Measurements from ENCODE around the gene NMRK1.

Gene NMRK1

DNA sequence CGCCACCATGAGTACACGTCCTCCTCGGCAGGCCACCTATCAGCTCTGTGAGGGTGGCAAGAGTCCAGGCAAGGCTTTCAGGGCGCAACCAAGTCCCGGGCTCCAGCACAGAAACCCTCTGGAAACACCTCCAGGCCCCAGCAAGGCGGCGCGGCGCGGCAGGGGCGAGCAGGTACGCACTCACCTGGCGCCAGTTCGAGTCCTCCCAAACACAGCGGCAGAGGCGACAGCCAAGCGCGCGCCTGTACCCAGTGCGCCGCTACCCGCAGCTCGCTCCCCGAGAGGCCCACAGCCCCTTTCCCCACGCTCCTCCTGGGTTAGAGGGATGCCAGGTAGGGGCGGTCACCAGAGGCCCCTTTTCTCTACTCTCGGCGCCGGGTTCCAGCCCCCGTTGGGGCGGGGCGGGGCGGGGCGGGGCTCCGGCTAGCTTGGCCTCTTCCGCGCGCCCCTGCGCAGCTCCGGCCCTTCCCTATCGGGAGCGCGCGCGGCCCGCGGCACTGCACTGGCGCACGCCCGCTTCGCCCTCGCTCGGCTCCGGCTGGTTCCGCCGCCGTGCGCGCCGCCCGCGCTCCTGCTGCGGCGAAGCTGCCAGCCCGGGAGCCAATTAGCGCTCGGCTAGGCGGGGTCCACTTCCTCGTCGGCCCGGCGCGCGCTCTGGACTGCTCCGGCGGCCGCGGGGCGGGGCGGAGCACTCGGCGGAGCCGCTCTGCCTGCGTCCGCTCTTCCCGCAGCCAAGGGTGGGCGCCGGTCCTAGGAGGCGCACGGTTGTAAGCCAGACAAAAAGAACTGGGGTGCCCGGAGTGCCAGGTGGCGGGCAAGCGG, at the start of gene NMRK1, which contains the start of gene OSTF1:
Gene NMRK1, minus strand, starts transcription at position 332 of the 822 bp plus-strand sequence. CDS start 5,040 bp downstream, outside the sequence.
Gene OSTF1, plus strand, starts transcription at position 691 of the 822 bp plus-strand sequence. CDS start 179 bp downstream, outside the sequence.
- DNase-seq (ENCODE audit: low read depth in 2 of 3, low spot score in 2 of 3) = peak; percentile 63 to 96 (median 73)

DNA sequence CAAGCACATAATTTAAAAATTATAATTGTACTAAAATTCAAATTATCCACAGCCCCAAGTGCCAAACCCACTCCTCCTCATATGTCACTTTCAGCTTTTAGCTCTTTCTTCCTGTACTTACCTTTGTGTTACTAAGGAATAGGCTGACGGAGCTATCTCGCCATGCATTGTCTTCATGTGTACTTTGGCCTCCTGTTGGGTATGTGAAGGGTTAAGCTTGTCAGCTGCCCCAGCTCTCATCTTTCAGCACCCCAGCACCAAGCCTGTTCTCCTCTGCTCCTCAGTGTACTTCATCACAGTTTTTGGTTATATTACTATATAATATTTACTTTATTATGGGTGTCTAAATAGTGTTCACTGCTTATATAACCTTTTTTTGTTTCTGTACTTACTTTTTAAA, 46.5 kb upstream of the NMRK1 start:
- DNase-seq (ENCODE audit: low read depth in 2 of 3, low spot score in 2 of 3) = no peak

DNA sequence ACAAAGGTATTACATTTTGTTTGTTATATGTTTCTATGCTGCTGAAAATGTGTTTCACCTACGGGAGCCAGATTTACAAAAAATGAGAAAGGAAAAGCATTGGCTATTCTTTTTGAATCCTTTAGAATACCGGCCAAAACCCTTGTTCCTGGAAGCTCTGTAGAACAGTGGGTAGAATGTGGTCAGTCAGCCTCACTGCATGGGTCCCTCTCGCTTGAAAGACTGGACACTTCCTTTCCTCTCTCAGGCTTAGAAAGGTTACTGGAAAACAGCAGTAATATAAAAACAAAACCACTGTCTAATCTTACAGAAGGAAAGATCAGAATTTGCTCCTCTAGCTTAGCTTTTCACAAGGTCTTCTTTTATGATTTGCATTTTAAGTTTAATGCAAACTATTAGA, 45.4 kb upstream of the NMRK1 start:
- DNase-seq (ENCODE audit: low read depth in 2 of 3, low spot score in 2 of 3) = no peak

DNA sequence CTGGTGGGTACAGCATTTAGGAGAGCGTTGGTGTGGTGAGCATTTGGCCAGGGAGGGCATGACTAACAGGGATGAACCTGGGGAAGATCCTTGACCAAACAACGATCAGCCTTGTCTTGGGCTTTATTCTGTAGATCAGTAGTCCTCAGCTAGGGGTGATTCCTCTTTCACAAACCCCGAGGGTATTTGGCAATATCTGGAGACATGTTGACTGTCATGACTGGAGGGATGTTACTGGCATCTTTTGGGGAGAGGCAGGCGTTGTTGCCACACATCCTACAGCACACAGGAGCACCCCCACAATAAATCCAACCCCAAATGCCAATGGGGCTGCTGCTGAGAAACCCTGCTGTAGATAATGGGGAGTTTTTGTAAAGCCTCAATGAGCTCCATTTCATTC, 44.3 kb upstream of the NMRK1 start:
- DNase-seq (ENCODE audit: low read depth in 2 of 3, low spot score in 2 of 3) = no peak

DNA sequence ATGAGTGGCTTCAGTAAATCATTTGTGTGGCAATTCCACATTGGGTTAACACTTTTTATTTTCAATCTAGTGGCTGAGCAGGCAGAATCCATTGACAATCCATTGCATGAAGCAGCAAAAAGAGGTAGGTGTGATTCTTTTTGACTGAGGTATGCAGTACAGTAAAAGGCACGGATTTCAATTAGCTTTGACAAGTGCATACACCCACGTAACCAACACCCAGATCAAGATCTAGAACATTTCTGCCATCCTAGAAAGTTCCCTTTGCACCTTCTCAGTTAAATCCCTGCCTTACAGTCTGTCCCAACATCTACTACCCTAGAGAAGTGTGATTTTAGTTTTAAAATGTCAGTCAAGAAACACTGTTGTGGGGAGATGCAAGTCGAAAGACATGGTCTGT, 43.7 kb upstream of the NMRK1 start:
- DNase-seq (ENCODE audit: low read depth in 2 of 3, low spot score in 2 of 3) = no peak

DNA sequence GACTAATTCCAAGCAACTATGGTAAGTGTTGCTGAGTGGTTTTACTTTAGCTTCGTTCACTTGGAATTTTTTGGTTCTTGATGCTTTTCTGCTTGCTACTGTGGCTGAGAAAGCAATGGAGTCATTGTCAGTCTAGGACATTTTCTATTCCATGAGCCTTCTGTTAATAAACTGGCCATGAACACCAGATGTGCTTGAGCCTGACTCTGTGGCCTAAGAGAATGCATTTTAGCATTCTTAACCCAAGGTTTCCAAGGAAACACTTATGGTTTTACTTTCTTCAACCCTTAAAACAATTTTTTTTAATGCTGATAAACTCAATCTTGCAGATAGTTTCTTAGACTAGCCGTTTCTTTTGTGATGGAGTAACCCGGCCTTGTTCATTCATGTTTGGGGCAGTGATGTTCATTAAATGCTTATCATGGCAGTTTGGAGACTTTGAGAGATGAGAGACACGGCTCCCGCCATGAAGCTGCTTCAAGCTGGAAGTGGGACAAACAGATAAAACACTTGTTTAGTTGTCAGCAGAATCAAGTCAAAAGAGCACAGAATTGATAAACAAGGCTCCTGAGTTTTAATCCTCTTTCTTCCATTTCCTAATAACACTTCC, 42.8 kb upstream of the NMRK1 start:
- no peak for DNase-seq (ENCODE audit: low read depth in 2 of 3, low spot score in 2 of 3)

DNA sequence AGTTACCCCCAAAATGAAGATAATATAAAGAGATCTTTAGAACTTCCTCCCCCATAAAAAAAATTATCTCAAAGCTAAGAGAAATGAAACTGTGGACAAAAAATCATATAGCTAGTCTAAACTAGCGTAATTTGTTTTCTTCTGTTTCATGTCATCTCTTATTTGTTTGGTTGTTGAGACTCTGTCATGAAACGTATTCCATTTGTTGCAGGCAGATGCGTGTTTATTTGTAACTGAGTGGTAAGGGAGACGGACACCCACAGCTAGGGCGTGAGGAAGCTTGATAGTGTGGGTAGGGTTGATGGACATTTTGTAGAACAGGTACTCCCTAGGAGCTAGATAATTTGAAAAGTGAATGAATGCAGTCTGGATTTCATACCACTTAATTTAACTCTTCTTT, 42.2 kb upstream of the NMRK1 start:
- DNase-seq (ENCODE audit: low read depth in 2 of 3, low spot score in 2 of 3) = no peak

DNA sequence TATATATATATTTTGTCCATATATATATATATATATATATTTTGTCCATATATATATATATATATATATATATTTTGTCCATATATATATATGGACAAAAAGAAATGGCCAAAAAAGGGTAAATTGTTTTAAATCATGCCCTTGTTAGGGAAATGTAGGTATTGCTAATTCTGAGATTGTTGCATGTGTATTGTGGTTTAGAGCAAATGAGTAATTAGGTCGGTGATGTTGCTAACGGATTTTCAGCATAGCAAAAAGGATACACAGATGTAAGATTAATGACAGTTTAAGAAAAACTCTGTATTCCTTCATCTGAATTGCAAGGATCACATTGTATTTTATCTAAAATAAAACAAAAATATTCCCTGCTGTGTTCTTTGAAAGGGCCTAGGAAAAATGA, 40.6 kb upstream of the NMRK1 start:
- no peak for DNase-seq (ENCODE audit: low read depth in 2 of 3, low spot score in 2 of 3)

DNA sequence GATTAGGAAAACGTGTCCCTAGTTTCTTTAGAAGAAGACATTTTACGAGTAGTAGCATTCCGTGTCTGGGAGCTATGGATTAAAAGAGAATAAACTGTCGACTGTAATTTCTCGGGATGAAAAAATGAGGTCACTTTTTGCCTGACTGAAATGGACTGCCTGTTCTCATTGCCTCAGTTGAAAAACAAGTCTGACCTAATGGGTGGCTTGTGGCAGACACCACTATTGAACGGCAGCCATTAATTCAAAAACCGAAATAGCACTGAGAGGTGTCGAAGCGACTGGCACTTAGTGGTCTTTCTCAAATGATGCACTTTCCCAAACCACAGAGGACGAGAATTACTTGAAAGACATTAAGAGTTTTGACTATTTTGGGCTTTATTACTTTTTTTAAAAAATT, 35.7 kb upstream of the NMRK1 start:
- DNase-seq (ENCODE audit: low read depth in 2 of 3, low spot score in 2 of 3) = no peak

DNA sequence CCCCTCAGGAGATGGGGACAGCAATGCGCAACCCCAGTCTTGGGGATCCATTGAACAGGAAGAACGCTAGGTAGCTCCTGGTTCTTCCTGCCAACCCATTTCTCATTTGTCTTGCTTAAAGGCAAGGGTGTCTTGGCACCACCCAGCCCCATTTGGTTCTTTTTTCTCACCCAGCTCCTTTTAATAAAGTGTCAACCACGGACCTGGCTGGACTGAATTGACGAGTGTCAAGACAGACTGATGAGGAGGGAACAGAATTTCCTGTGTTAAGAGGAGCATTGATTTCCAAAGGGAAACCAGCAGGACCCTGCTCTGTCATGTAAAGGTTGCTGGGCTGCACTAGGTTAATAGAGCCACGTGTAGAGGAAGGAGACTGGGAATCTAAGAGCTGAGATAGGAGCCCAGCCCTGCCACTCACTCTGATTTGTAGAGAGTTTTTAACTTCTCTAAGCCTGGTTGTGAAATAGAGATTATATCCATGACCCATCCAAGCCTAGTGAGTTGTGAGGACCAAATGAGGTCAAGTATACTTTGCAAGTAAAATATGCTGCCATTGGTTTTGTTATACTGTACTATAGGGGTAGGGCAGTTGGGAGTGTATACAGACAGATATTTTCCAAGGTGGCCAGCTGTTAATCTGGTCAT, 34.1 kb upstream of the NMRK1 start:
- no peak for DNase-seq (ENCODE audit: low read depth in 2 of 3, low spot score in 2 of 3)

DNA sequence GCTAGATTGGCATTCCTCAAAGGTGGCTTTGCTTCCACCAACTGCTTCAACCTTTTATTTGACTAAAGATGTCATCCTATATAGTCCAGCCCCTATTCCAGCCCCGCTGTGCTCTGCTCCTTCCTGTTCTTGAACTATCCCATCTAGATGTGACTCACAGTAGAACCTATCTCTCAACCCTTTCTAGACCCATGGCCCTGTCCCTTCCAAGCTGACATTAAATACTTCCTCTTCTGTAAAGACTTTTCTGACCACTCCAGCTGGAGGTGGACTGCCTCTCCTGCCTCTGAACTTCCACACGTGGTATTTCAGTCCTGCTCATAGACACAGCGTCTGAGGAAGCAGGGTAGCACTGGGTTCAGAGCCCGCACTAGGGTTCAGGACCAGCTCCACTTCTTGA, 32.7 kb upstream of the NMRK1 start:
- DNase-seq (ENCODE audit: low read depth in 2 of 3, low spot score in 2 of 3) = no peak

DNA sequence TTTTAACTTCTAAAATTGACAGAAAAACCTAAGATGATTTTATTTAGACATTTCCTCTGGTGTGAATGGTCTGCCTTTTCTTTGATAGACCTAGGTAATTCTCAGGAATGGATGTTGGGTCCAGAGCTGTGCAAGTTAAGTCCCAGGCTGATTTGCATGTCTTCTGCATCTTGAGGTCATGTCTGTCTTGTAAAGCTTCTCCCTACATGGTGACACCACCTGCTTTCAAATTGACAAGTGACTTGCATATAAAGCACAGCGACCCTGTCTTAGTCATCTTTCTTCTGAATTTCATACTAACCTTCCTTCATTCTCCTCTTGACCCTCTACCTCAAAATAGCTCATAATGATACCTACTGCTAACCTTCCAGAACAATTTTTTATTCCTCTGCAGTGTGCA, 29.6 kb upstream of the NMRK1 start:
- no peak for DNase-seq (ENCODE audit: low read depth in 2 of 3, low spot score in 2 of 3)

DNA sequence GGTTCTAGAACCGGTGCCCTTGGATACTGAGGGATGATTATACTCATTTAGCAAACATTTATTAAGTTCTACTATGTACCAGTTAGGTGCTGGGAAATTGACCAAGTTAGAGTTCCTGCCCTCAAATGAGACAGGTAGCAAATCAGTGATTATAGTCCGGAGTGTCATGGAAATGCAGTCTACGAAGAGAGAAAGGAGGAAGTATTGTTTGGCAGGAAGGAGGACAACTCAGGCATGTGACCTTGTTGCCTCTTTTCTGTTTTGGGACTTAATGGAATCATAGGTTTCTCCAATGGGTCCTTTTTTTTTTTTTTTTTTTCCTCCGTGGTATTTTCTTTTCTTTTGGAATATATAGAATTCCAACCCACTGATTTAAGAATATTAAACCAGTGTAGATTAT, 28.4 kb upstream of the NMRK1 start:
- DNase-seq (ENCODE audit: low read depth in 2 of 3, low spot score in 2 of 3) = no peak

DNA sequence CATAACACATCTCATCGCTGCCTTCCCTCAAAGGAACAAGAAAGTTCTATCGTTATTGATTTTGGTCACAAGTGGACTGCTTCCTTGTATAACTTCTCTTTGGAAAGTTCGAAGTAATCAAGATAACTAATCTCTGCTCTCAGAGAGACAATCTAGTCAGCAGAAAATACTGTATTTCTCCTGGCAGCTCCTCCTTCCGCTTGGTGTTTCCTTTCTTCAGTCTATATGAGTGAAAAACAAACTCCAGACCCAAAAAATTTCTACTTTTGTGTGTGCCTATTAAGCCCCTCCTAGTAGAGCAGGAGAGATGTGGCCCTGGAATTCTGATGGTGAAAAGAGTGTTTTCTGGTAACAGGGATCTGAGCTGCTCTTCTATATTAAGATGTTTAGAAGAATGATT, 24.8 kb upstream of the NMRK1 start:
- no peak for DNase-seq (ENCODE audit: low read depth in 2 of 3, low spot score in 2 of 3)

DNA sequence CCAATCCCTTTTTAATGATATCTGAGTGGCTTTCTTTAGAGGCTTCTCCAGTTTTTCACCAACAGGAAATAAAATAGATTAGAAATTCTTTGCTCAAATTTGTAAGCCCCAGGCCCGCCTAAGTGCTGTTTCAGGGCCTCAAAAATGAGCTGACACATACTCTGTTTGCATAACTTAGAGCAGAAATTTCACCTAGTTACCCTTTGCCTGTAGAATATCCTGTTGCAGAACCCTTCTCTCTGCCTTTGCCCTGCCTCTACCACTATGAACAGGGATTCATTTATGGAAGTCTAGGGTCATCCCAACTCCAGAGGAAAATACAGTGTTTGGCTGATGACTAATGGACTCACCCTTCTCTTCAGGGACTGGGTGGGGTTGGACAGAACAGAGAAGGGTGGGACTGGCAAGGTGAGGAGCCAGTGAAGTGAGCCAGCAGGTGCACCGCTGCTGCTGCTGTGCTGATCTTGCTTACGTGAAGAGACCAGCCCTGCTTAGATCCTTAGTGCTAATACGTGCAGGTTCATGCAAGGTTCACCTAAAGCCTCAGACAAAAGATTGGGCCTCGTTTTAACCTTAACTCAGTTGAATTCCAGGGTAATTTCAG, 23.2 kb upstream of the NMRK1 start:
- DNase-seq (ENCODE audit: low read depth in 2 of 3, low spot score in 2 of 3) = no peak

DNA sequence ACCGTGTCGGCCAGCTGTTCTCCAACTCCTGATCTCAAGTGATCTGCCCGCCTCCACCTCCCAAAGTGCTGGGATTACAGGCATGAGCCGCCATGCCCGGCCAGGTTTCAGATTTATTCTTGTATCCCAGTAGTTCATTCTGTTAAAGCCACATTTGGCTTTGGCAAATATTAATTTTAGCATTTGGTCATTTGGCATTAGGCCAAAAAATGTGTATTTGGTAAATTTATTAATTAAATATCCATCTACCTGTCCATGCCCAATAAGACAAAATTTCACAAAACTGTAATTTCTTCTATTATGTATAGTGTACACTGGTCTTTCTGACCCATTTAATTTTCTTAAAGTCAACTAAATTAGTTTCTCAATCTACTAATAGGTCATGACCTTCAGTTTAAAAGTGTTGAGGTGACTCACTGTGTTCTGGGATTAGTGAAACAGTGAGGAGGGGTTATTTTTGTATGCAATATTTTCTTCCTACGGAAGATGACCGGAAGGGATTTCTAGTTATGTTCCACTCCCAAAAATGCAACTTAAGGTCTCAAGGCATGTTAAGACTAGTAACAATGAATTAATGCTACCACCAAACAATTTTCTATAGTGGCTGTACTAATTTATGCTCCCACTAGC, 21.4 kb upstream of the NMRK1 start:
- DNase-seq (ENCODE audit: low read depth in 2 of 3, low spot score in 2 of 3) = no peak

DNA sequence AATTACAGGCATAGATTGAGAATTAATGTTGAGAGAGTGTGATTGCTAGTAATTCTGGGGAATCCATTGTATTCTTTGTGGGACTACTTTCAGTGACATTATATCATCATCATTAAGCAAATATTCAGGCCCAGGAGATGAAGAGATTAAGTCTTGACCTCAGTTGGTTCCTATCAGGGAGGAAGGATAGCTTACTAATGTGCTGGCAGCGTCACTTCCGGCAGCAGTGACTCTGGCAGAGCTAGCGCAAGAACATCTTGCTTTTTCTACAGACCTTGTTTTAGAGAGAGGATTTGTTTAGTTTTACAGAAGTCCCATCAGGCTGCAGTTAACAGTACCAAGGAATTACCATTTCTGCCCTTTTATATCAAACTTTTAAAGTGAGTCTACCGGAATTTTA, 20.6 kb upstream of the NMRK1 start:
- DNase-seq (ENCODE audit: low read depth in 2 of 3, low spot score in 2 of 3) = no peak

DNA sequence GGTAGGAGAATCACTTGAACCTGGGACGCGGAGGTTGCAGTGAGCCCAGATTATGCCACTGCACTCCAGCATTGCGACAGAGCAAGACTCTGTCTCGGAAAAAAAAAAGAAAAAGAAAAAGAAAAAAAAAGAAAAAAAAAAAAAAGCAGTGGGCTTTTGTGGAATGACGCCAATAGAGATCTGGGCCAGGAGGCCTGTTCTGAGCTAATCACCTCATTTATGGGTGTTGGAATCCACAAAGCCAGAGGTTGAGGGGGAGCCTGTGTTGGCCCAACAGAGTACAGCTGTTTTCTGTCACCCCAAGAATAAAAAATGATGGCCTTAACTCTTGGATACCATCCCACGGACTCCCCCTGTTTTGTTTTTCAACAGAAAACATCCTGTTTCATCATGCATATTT, 18.9 kb upstream of the NMRK1 start:
- no peak for DNase-seq (ENCODE audit: low read depth in 2 of 3, low spot score in 2 of 3)

DNA sequence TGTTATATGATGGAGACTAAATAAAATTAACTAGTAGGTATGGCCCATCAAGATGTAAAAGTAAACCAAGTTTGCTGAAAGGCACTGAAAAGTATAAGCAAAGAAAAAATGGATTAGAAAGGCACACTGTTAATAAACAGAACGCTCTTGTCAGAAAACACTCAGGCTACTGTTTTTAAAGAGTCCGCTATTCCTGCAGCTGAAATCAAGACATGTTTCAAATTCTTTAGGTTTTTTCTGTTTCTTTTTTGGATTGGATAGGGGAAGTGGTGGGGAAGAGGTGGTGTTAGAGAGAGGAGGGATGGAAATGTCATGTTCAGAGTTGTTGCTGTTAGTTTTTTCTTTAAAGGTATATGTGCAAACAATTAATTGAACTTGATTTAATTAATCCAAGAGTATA, 17.9 kb upstream of the NMRK1 start:
- no peak for DNase-seq (ENCODE audit: low read depth in 2 of 3, low spot score in 2 of 3)

DNA sequence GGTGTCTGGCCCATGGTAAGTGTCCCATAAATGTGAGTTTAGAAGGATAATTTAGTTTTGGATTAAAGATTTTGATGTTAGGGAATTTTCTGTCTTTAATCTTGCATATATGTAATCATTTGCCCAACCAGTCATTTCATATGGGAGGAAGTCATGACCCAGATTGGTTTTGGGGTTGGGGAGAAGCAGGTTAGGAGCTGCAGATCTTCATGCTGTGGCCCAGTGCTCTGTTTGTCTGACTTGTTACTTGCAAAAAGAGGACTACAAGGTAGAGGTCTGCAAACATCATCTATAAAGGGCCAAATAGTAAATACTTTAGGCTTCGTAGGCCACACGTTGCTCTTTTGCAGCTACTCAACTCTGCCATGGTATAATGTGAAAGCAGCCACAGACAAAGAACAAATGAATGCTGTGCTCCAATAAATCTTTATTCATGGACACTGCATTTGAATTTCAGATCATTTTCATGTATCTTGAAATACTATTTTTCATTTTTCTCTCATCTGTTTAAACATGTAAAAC, 17.1 kb upstream of the NMRK1 start:
- DNase-seq (ENCODE audit: low read depth in 2 of 3, low spot score in 2 of 3) = no peak

DNA sequence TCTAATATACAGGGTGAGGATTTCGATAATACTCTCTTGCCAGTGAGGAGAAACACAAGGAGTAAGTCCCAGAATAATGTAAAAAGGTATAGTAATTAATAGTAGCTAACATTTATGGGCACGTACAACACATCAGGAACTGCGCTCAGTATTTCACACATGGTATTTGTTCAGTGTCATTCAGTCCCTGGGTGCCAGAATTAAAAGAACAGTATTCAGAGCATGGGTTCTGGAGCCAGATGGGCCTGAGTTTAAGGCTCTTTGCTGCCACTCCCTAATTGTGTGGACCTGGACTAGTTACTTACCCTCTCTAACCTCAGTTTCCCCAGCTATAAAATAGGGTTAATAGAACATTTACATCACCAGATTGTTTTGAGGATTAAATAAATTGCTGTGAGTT, 16.7 kb upstream of the NMRK1 start:
- no peak for DNase-seq (ENCODE audit: low read depth in 2 of 3, low spot score in 2 of 3)

Measured in activated CD8-positive, alpha-beta memory T cell treated with anti-CD3 and anti-CD28 coated beads for 48 hours (primary cell).